GM19455 (cell line): Measurements from ENCODE around the gene GALNT2.

ENCODE experiments used
- ATAC-seq: cut with Tn5 transposase; IDR thresholded peaks from one replicate; pipeline ENCODE4 v1.9.1; 2021; ENCODE audit not compliant: unreplicated experiment

The GALNT2 gene

DNA sequence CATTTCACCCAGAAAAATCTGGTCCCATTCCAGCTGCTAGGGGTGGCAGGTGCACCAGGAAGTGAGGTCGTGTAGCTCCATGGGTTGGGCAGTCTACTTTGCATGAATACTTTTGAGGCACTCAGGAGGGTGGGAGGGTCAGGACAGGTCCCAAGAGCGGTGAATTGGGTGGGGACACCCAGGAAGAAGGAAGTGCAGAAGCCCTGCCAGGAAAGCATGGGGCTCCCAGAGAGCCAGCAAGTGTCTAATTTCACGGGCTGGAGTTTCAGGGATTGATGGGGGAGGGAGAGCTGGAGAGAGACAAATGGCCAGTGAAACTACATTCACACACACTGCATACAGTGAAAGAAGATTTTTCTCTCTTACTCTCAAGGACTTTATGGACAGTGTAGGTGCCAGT lies 137.8 kb downstream of the GALNT2 start:
- no peak for ATAC-seq

DNA sequence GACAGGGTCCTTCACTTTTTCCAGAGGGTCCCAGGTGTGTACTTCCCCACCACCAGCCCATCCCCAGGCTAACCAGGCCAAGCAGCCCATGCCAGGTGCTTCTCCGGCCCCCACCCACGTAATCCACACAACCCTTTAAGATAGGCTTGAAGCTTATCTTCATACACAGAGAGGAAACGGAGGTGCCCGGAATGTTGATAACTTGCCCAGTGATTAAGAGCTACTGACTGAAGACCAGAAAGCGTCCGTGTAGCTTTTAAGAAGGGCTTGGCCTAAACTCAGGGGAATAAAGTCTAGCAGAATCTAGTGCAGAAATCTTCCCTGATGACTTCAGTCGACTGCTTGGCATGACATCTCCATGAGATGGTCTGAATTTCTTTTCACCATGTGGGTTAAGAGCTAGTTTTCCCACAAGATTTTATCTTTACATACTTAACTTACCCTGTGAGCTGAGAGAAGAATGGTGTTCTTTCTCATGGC lies 138.7 kb downstream of the GALNT2 start:
- no peak for ATAC-seq

DNA sequence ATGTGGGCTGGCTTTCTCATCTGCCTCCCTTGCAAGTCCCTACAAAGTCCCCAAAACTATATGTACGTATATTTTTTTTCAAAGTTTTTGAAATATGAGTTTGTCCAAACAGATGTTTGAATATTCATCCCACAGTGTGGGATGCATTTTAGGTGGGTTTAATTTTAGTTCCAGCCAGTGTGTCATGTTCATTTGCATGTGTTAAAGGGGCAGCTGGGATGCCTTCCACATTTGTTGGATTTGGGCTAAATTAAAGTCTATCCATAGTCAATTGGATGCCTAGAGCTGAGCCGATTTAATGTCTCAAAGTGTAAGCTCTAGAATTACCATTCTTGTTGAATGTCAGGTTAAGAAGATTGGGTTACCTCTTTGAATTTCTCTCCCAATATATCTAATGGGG lies 139.2 kb downstream of the GALNT2 start:
- no peak for ATAC-seq

DNA sequence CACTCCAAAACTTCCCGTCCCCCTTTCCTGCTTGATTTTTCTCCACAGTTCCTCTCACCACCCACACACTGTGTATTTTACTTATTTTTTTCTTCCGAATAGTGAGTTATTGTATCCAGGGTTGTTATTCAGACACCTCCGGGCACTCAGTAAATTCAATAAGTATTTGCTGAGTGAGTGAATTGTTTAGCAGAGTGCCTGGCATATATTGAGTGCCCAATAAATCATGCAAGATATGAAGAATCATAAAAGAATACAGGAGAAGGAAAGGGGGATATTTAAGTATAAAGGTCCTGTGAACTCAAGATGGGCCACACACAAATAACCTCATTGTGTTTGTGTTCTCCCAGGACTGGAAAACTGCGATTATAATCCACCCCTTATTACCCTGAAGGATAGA lies 139.9 kb downstream of the GALNT2 start:
- no peak for ATAC-seq

DNA sequence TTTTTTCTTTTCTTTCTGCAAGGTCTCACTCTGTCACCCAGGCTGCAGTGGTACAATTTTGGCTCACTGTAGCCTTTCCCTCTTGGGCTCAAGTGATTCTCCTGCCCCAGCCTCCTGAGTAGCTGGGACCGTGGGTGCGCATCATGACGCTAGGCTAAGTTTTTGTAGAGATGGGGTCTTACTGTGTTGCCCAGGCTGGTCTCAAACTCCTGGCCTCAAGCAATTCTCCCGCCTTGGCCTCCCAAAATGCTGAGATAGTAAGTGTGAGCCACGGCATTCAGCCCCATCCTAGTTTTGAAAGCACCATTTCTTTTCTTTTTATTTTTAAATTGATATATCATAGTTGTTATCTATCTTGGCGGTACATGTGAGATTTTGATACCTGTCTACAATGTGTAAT lies 140.6 kb downstream of the GALNT2 start:
- ATAC-seq: no peak

DNA sequence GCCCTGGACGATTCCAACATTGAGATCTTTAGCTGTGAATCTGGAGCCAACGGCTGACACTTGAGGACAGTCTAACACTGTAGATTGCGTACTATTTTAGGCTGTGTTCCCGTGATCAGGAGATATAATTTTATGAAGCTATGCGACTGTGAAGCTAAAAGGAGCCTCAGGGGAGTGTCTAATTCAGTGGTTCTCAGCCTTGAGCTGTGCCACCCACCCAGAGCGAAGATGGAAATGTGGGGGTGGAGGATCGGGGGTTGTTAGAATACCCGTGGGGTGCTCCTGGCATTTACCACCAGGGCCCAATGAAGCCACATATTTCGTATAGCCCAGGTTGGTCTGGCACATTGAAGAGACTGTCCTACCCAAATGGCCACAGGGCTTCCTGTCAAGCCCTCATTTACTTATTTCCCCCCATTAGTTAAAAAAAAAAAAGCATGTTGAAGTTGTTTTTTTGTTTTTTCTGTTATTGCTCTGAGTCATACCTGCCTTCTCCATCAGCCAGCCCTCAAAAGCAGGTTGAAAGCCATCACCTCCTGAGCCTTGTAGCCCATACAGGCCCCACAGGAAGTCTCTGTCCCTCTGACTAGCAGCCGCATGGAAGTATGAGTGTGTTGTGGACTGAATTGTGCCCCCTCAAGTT lies 141.7 kb downstream of the GALNT2 start:
- peak; percentile 51 for ATAC-seq

DNA sequence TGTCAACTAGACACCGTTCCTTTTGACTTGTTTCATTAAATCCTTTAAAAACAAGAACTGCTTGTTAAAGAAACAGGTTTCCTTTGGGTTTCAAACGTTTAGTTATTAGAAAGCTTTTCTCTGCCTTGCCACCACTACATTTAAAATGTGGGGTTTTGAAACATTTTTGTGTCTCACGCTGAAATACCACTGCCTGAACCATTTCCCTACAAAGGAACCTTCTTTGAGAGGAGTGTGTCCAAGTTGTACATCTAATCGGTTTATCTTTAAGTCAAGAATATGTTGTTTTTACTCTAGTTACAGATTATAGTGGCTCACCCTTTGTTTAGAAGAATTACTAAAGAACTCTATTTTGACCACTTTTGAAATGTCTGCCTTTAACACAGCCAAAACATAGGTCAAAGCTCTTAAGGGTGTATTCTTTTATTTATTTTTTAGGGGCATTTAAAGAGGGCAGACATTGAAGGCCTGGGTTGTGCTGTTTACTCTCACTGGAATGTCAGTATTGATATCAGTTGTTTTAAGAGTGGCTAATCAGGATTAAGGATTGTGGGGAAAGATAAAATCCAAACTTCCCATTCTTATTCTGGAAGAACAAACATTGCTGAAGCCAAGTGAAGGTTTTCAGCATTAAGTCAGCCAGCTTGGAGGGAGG lies 143.4 kb downstream of the GALNT2 start:
- no peak for ATAC-seq

DNA sequence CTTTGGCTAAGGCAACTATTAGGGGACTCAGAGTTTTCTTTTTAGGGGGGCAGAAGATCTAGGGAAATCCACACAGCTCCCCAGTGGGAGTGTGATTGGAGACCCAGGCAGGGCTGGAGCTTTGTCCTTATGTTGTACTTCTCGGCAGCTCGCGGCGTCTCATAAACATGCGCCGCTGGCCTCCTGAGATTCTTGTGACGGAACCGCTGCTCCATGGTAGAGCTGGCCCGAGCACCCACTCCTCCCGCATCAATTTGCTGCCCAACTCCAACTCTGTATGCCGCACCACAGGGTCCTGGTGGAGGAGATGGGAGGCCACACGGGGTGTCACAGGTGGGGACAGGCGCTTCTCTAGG lies 143.9 kb downstream of the GALNT2 start:
- no peak for ATAC-seq

DNA sequence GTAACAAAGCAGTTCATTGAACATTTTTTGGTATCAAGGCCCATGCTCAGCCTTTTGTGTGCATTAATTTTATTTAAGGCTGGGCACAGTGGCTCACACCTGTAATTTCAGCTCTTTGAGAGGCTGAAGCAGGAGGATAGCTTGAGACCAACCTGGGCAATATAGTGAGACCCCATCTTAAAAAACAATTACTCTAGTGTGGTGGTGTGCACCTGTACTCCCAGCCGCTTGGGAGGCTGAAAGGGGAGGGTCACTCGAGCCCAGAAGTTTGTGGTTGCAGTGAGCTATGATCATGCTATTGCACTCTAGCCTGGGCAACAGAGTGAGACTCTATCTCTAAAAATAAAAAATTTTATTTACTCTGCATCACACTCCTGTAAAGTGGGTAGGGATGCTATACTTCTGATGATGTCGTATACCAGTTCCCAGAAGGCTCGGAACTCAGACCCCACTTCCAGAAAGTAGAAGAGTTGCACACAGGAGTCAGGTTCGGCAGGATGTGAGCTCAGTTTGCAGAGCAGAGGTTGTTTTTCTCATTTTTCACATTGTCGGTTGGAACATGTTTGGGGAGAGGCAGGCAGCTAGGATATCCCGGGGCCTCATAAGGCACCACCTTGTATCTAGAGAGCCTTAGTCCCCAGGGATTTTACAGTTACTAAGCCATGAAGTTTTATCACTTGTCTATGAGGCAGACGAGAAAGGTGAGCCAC lies 144.6 kb downstream of the GALNT2 start:
- no peak for ATAC-seq

DNA sequence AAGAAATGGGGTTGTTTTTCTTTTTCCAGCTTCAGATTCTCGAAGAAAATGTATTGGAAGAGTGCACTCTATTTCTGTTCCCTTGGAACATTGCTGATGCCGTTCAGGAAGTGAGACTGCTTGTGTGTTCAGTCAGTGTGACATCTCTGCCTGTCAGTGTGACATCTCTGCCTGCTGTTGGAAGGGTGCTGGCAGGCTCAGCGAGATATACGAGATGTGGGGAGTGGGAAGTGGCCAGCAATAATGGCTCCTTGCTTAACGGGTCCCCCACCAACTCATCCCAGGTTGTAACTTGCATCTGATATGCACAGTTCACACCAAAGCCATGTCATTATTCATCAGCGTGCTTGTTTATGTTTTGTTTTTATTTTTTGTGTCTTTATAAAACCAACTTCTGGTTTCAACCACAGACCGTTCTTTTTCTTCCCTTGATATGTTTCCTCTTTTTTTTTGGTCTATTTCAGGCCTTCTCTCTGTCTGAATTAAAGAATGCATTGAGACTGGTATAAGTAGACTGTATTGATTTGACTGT lies 145.4 kb downstream of the GALNT2 start:
- peak; percentile 56 for ATAC-seq

DNA sequence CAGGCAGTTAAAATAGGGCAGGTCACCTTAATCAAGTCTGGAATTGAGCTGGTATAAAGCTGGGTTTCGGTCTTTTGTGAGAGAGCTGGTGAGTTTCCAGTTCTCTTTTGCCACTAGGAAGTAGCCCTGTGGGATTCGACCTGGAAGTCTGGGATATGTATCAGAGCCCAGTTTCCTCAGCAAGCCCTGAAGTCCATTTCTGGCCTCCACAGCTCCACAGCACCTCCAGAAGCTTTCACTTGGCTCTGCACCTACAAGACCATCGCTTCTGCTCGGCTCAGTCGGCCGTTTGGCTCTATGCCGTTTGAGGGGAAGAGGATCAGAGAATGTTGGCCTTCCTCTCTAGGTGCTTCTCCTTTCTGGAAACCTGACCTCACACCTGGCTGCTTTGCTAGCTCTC lies 148.0 kb downstream of the GALNT2 start:
- no peak for ATAC-seq

DNA sequence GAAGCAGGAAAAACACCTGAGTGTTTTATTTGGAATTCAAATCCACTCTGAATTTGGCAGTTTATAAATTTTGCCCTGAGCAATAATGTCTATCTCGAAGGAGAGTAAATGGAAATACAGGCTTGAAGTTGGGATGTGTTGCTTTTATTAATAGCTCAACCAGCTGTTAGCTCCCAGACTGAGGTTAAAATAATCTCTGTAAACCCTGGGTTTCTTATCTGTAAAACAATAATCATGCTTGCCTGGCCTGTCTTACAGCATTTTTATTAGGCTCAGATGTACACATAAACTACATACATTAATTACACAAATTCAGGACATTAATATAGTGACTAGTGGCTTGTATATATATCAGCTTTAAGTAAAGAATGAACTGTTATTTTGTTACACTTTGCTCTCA lies 148.5 kb downstream of the GALNT2 start:
- no peak for ATAC-seq

DNA sequence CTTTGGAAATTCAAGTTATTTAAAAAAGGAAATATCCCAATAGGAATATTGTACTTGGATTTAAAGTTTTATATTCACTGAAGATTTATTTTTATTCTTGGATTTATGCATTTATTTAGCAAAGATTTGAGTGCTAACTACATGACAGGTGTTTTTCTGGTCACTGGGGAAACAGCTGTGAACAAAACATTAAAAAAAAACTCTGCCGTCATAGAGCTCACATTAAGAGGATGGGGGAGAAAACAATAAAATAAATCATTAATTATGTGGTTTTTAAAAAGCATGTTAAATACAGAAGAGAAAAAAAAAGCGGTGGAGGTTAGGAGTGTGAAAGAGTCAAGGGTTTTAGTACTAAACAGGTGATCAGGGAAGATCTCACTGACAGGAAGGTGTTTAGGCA lies 149.9 kb downstream of the GALNT2 start:
- no peak for ATAC-seq

DNA sequence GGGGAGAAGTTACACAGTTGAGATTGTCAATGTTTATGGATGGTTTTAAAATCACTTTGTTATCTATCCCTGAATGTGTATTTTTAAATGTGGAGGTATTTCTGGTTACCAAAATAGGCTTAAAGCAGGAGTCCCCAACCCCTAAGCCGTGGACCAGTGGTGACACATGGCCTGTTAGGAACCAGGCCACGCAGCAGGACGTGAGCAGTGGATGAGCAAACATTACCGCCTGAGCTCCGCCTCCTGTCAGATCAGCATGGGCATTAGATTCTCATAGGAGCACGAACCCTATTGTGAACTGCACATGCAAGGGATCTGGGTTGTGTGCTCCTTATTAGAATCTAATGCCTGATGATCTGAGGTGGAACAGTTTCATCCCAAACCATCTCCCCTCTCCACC lies 151.6 kb downstream of the GALNT2 start:
- ATAC-seq: no peak

DNA sequence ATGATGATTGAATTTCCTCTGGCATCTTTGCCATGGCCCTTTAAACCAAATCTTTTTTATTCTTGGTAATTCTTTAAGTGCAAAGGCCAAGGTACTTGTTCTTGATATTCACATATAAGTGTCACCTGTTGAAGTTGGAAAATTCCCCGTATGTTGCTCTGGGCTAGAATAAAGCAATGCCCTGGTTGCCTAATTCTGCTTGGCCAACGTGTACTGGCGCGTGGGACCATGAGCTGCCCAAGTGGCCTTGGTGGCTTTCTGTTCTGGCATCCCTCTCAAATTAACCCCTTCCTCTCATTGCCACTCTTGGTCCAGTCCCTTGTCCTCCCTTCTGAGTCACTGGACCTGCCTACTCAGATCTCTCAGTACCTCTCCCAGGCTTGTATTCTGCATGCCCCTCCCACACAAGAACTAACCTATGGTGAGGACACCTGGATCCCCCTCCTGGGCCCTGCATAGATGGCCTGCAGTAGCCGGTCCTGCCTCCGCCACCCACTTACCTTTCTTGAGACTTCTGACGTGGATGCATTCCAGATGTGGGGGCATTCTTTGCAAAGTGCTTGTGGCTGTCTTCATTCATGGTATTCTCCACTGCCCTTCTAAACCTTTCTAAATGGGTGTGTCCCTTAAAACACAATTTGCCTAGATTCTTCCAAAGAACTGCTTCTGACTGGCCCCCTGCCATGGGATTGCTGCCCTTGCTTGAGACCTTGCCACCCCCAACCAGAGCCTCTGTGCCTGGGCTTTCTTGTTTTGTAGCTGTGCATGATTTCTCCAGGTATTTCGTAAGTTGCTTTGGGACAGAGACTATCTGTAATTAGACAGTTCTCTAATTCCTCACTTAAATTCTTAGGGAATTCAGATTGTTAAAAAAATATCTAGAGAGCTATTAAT lies 152.4 kb downstream of the GALNT2 start:
- no peak for ATAC-seq

DNA sequence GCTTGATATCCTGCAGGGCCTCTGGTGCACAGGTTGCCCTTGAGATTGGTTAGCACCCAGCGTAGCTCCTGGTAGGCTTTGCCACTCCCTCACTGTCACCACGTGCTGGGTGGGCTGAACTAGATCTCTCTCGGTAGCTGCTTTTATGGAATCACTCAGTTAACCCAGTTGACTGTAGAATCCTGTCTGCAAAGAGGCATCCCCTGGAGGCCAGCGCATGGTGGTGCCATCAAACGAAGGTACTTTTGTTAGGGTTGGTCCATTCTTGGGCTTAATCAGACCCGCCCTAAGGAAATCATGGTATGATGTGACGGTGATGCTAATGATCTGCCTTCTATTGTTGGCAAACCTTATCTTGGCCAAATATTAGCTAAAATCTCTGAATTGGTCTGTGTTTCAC lies 153.4 kb downstream of the GALNT2 start:
- no peak for ATAC-seq

DNA sequence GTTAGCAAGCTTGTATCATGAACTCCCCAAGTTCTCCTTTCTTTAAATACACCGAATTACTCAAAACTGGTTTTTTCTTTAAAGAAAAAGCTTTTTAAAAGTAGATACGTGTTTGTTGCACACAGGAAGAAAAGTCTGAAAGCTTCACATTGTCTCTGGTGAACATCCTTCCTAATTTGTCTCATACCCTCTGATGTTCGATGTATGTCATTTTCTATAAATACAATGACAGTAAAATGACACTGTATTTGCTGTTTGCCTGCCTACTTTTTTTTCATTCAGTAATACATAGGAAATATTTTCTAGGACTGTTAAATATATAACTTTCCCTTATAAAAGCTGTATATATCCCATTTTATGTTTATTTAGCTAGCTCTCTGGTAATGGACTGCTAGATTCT lies 153.9 kb downstream of the GALNT2 start:
- no peak for ATAC-seq

DNA sequence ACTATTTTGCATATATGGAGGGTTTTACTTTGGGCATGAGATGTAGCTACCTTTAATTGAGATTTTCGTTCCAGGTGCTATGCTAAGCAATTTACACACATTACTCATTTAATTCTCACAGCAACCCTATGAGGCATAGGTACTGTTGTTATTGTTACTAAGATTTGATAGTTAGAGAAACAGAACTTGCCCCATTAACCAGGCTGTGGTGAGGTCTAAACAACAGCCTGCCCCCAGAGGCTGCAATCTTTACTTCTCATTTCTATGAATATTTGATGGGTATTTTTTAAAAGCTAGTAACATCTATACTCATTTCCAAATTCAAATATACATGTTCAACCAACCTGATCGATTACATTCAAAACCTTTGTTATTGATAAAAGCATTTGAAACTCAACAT lies 155.6 kb downstream of the GALNT2 start:
- no peak for ATAC-seq

DNA sequence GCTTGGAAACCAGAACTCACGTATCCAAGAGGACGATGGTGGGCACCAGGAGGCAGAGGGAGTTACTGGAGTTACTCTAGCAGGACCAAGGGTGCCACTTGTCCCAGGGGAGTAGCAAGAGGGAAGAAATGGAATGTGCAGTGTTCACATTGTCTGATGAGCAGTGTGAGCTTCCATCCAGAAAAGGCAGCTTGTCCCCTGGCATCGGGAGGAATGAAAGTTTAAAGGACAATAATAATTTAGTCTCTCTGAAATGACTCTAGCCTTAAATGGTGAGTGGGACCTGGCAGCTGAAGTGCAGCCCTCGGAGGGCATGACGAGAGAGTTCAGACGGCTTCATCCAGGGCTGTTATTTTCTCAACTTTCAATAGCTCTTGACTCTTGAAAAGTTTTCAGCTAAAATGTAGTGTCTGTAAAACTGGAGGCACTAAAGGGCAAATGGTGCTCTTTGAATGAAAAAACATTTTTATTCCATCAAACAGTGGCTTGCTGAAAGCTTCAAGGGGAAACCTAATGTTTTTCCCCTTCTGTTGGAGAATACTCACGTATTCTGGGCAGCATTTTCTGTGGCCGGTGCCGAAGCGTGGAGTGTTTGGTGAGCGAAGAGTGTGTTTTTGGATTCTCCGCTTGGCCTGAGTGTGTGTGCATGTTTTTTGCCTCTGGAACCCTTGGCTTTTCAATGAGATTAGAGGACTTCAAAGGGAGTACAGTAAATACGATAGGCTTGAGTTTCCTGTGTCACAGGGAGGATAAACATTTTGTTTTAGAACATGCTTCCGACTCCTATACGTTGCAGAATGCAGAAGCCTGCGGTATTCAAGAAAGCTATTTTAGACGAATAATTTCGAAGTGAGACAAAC lies 157.3 kb downstream of the GALNT2 start:
- no peak for ATAC-seq
